Measurements from ENCODE around the gene RBBP7. TPM values are rescaled to one million over a fixed set of nuclear protein-coding genes. Genes with fewer than 3 reads are reported as not detected.

The RBBP7 gene
- total RNA-seq, 1 donor from 2014 or later = 151 TPM

- Mint-ChIP-seq H3K36me3 (ENCODE audit: low read depth) (peaks cover 41% of the 10 kb centered on the region), H3K27me3 (ENCODE audit: low read depth) (no peaks in the 10 kb centered on the region), H3K4me3 (ENCODE audit: unreplicated experiment) (no peak overlapping the region), H3K27ac (ENCODE audit: unreplicated experiment) (peak overlapping the region; percentile 74), H3K9me3 (ENCODE audit: low read depth) (peaks cover 2% of the 10 kb centered on the region), H3K4me1 (ENCODE audit: low read depth) (peaks cover 15% of the 10 kb centered on the region)
- no peak for DNase-seq (ENCODE audit: low spot score)
- TF ChIP-seq, protein P1, sequence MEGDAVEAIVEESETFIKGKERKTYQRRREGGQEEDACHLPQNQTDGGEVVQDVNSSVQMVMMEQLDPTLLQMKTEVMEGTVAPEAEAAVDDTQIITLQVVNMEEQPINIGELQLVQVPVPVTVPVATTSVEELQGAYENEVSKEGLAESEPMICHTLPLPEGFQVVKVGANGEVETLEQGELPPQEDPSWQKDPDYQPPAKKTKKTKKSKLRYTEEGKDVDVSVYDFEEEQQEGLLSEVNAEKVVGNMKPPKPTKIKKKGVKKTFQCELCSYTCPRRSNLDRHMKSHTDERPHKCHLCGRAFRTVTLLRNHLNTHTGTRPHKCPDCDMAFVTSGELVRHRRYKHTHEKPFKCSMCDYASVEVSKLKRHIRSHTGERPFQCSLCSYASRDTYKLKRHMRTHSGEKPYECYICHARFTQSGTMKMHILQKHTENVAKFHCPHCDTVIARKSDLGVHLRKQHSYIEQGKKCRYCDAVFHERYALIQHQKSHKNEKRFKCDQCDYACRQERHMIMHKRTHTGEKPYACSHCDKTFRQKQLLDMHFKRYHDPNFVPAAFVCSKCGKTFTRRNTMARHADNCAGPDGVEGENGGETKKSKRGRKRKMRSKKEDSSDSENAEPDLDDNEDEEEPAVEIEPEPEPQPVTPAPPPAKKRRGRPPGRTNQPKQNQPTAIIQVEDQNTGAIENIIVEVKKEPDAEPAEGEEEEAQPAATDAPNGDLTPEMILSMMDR (IDR thresholded peaks at IDR 0.05) = no peak
These were observed 18.3 kb downstream of the RBBP7 start for GRCh38 chrX:16851827-16852226.

DNA sequence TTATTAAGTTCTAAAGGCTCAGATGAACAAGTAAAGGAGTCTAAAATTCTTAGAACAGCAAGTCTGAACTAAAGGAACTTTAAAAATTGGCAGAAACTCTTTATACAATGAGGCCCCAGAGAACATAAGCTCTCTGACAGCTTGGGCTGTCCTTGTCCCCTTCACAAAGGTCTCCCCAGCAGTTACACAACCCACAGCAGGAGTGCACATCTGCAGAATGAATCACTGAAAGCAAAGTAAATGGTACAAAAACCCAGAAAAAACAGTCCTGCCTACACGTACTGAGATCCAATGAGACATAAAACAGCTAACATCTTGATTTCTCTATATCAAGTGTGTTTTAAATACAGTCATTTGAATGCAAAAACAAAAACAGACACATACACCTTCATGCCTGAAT, 18.7 kb downstream of the RBBP7 start:
- DNase-seq (ENCODE audit: low spot score) = no peak
- peaks cover 15% of the 10 kb centered on the region for H3K4me1 Mint-ChIP-seq (ENCODE audit: low read depth)
- peak overlapping the region; percentile 74 for H3K27ac Mint-ChIP-seq (ENCODE audit: unreplicated experiment)
- peaks cover 39% of the 10 kb centered on the region for H3K36me3 Mint-ChIP-seq (ENCODE audit: low read depth)
- H3K27me3 Mint-ChIP-seq (ENCODE audit: low read depth) = no peaks in the 10 kb centered on the region
- TF ChIP-seq, protein P1 (IDR thresholded peaks at IDR 0.05) = no peak
- no peaks in the 10 kb centered on the region for H3K9me3 Mint-ChIP-seq (ENCODE audit: low read depth)
- no peak overlapping the region for H3K4me3 Mint-ChIP-seq (ENCODE audit: unreplicated experiment)

DNA sequence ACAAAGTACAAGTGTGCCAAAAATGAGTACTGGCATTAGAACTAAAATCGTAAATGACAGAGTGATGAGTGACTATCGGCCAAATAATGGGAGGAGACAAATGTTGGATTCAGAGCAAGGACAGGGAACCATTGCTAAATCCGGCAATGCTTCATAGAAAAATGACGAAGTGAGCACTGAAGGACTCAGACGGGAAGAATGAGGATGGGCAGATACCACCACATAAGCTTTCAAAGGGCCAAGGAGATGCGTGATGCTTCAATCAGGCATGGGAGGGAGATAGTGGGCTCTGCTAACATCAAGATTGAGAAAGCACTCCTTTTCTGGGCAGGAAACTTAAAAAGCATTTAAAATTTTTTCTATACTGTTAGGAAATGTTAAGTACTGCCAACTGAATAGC, 21.6 kb downstream of the RBBP7 start:
- Mint-ChIP-seq H3K27ac (ENCODE audit: unreplicated experiment) (no peak overlapping the region), H3K27me3 (ENCODE audit: low read depth) (no peaks in the 10 kb centered on the region), H3K4me3 (ENCODE audit: unreplicated experiment) (no peak overlapping the region), H3K4me1 (ENCODE audit: low read depth) (peaks cover 17% of the 10 kb centered on the region), H3K36me3 (ENCODE audit: low read depth) (peaks cover 39% of the 10 kb centered on the region), H3K9me3 (ENCODE audit: low read depth) (no peaks in the 10 kb centered on the region)
- TF ChIP-seq, protein P1 (IDR thresholded peaks at IDR 0.05) = no peak
- no peak for DNase-seq (ENCODE audit: low spot score)

- no peaks in the 10 kb centered on the region for H3K27me3 Mint-ChIP-seq (ENCODE audit: low read depth)
- H3K36me3 Mint-ChIP-seq (ENCODE audit: low read depth) = peaks cover 33% of the 10 kb centered on the region
- H3K4me3 Mint-ChIP-seq (ENCODE audit: unreplicated experiment) = no peak overlapping the region
- H3K9me3 Mint-ChIP-seq (ENCODE audit: low read depth) = no peaks in the 10 kb centered on the region
- peaks cover 20% of the 10 kb centered on the region for H3K4me1 Mint-ChIP-seq (ENCODE audit: low read depth)
- TF ChIP-seq, protein P1 (IDR thresholded peaks at IDR 0.05) = no peak
- DNase-seq (ENCODE audit: low spot score) = no peak
- no peak overlapping the region for H3K27ac Mint-ChIP-seq (ENCODE audit: unreplicated experiment)
These were observed 24.5 kb downstream of the RBBP7 start for GRCh38 chrX:16845686-16846085.

DNA sequence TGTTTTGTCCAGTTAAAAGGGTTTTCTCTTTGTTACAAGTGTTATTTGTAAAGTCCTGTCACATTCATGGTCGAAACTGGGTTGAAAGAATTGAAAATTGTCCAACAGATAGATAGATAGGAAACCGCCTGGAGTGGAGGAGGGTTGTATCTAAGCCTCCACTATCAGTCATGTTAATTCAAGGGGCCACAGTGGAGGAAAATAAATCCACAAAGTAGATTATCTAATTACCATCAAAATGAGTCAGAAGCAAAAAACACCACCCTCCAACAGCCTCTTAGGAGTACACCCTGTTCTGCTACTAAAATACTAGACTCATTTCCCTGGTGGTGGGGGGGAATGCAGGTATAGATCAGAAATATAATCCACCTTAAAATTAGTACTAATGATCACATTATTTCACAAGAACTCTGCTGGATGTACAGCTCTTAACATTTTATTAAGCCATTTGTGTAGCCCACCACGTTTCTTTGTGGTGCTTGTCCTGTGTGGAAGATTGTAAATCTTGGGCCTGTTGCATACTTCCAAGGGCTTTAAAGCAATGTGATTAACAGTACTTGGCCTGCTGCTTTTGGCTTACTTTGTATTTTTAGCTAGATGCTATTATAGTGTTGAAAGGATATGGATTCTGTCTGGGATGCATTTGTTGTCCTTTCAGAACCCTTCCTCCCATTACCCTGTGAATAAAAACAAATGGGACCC, 26.8 kb downstream of the RBBP7 start:
- H3K36me3 Mint-ChIP-seq (ENCODE audit: low read depth) = peaks cover 25% of the 10 kb centered on the region
- H3K4me3 Mint-ChIP-seq (ENCODE audit: unreplicated experiment) = no peak overlapping the region
- no peaks in the 10 kb centered on the region for H3K27me3 Mint-ChIP-seq (ENCODE audit: low read depth)
- H3K27ac Mint-ChIP-seq (ENCODE audit: unreplicated experiment) = peak overlapping the region; percentile 14
- H3K9me3 Mint-ChIP-seq (ENCODE audit: low read depth) = no peaks in the 10 kb centered on the region
- DNase-seq (ENCODE audit: low spot score) = no peak
- TF ChIP-seq, protein P1 (IDR thresholded peaks at IDR 0.05) = no peak
- peaks cover 43% of the 10 kb centered on the region for H3K4me1 Mint-ChIP-seq (ENCODE audit: low read depth)

Data from chondrocyte (in vitro differentiated cells).